GM12874 (cell line): Measurements from ENCODE around the gene SYNCRIP.

Source experiments
- CTCF ChIP-seq: IDR thresholded peaks from 2 replicates; pipeline ENCODE4 v1.5.1; 2011; ENCODE audit warnings: low read depth, mild to moderate bottlenecking, control low read depth, low read length, moderate library complexity; ENCODE audit not compliant: insufficient read depth

The SYNCRIP gene

GRCh38 chr6:85568411-85568810 lies 74.3 kb downstream of the SYNCRIP start:
- no peak for TF ChIP-seq CTCF

- TF ChIP-seq CTCF, result no peak
Measured at GRCh38 chr6:85565736-85566135, 77.0 kb downstream of the SYNCRIP start.
